Mesendoderm (in vitro differentiated cells): Measurements from ENCODE around the gene PTH1R.

Experiments
- DNase-seq: peaks from one replicate; pipeline ENCODE4 v3.0.0; 2013
- H2AK5ac ChIP-seq: 2 replicates; pipeline ENCODE4 v1.6.1; 2013; ENCODE audit warnings: low read length, inconsistent platforms
- H2BK120ac ChIP-seq: 2 replicates; pipeline ENCODE4 v1.6.1; 2013; ENCODE audit warnings: low read depth, mild to moderate bottlenecking, low read length, moderate library complexity, mixed read lengths
- H2BK15ac ChIP-seq: replicated peaks from 2 replicates; pipeline ENCODE4 v1.6.1; 2013; ENCODE audit warnings: low read depth, mild to moderate bottlenecking, moderate library complexity
- H2BK5ac ChIP-seq: 2 replicates; pipeline ENCODE4 v1.6.1; 2013; ENCODE audit warnings: low read length, inconsistent platforms
- H3K18ac ChIP-seq: 2 replicates; pipeline ENCODE4 v1.6.1; 2013; ENCODE audit warnings: mild to moderate bottlenecking, low read length, mixed read lengths
- H3K23ac ChIP-seq: one replicate; pipeline ENCODE4 v1.6.1; 2013; ENCODE audit warnings: low read length
- H3K27ac ChIP-seq: 2 replicates; pipeline ENCODE4 v1.5.1; 2013; ENCODE audit warnings: low read depth, mild to moderate bottlenecking, inconsistent platforms, low read length, moderate library complexity
- H3K27me3 ChIP-seq: 2 replicates; pipeline ENCODE4 v1.6.1; 2013; ENCODE audit warnings: low read length, control low read depth, mild to moderate bottlenecking, inconsistent platforms; ENCODE audit not compliant: insufficient read depth, poor library complexity
- H3K36me3 ChIP-seq: 2 replicates; pipeline ENCODE4 v1.6.1; 2013; ENCODE audit warnings: low read length, inconsistent platforms; ENCODE audit not compliant: control insufficient read depth, insufficient read depth
- H3K4ac ChIP-seq: one replicate; pipeline ENCODE4 v1.6.1; 2013; ENCODE audit warnings: low read depth, mild to moderate bottlenecking, low read length, moderate library complexity
- H3K4me1 ChIP-seq: 2 replicates; pipeline ENCODE4 v1.6.1; 2013; ENCODE audit warnings: low read depth, low read length, inconsistent platforms; ENCODE audit not compliant: control insufficient read depth
- H3K4me2 ChIP-seq: 2 replicates; pipeline ENCODE4 v1.6.1; 2013; ENCODE audit warnings: low read length
- H3K4me3 ChIP-seq: 2 replicates; pipeline ENCODE4 v1.5.1; 2013; ENCODE audit warnings: mild to moderate bottlenecking, low read length
- H3K56ac ChIP-seq: one replicate; pipeline ENCODE4 v1.6.1; 2013; ENCODE audit warnings: low read length
- H3K79me1 ChIP-seq: 2 replicates; pipeline ENCODE4 v1.6.1; 2013; ENCODE audit warnings: low read length, inconsistent platforms
- H3K79me2 ChIP-seq: 2 replicates; pipeline ENCODE4 v1.6.1; 2013; ENCODE audit warnings: mild to moderate bottlenecking, low read length; ENCODE audit not compliant: control insufficient read depth, insufficient read depth
- H3K9ac ChIP-seq: 2 replicates; pipeline ENCODE4 v1.6.1; 2013; ENCODE audit warnings: low read length, inconsistent platforms
- H4K5ac ChIP-seq: one replicate; pipeline ENCODE4 v1.6.1; 2013; ENCODE audit warnings: low read length
- H4K8ac ChIP-seq: one replicate; pipeline ENCODE4 v1.6.1; 2013; ENCODE audit warnings: low read depth, mild to moderate bottlenecking, control low read depth, low read length, moderate library complexity
- WGBS: extraction: QIAGEN DNeasy Blood & Tissue Kit; methylation state at CpG from one replicate; pipeline ENCODE4 v1.1.7; 2013; ENCODE audit warnings: low lambda C conversion rate, missing lambda C conversion rate; ENCODE audit not compliant: insufficient coverage; ENCODE audit errors: extremely low coverage; 5-methylcytosine and 5-hydroxymethylcytosine counted together

Gene PTH1R

DNA sequence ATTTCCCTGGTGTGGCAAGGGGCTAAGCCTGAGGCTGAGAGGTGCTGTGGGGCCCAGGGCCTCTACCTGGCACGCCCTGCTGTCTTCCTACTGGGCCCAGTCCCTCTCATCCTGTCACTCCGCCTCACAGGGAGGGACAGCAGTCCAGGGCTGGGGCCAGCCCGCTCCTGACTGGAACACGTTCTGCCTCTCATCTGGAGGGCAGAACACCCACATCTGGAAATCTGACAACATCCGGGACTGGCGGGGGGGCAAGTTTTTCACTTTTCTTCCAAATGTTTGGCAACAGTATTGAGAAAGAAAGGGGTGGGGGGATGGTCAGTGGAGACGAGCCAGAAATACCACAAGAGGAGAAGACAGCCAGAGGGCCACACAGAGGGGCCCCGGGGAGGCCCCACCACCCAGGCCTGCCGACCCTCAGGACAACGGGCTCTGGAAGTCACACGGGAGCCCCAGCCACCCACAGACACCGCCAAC, 12.5 kb upstream of the PTH1R start:
- no peaks in the 10 kb centered on the region for H3K4me1 ChIP-seq
- WGBS, result no CpG with 5 or more reads among the region's 12 CpGs
- no peak overlapping the region for H3K9ac ChIP-seq
- no peak overlapping the region for H3K56ac ChIP-seq
- H2AK5ac ChIP-seq, result no peak overlapping the region
- H3K4me3 ChIP-seq, result no peak overlapping the region
- no peak overlapping the region for H3K23ac ChIP-seq
- H4K8ac ChIP-seq, result no peak overlapping the region
- H4K5ac ChIP-seq, result no peak overlapping the region
- no peaks in the 10 kb centered on the region for H3K36me3 ChIP-seq
- no peaks in the 10 kb centered on the region for H3K27me3 ChIP-seq
- H2BK120ac ChIP-seq, result no peak overlapping the region
- H2BK15ac ChIP-seq, result no peak overlapping the region
- H3K79me1 ChIP-seq, result no peaks in the 10 kb centered on the region
- DNase-seq, result no peak
- no peak overlapping the region for H3K4ac ChIP-seq
- H2BK5ac ChIP-seq, result no peak overlapping the region
- H3K4me2 ChIP-seq, result no peak overlapping the region
- no peaks in the 10 kb centered on the region for H3K79me2 ChIP-seq
- H3K18ac ChIP-seq, result no peak overlapping the region
- H3K27ac ChIP-seq, result no peak overlapping the region

DNA sequence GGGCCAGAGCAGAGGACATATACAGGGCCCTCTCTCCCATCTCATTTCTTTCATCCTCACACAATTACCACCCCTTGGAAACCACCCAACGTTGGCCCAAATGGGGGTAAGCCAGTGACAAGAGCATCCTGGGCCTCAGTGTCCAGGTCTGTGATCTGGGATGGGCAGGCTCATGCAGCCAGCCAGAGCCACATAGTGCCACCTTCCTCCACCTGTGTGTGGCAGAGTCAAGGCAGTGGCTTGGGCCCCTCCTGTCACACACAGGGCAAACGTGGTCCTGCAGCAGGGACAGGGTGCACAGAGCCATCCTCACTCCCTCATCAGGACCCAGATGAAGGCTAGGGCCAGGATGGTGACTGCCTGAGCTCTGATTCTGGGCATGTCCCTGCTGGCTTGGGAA, 12.0 kb upstream of the PTH1R start:
- WGBS, result no CpG with 5 or more reads among the region's 2 CpGs
- Histone ChIP-seq H2AK5ac (no peak overlapping the region), H3K9ac (no peak overlapping the region), H3K23ac (no peak overlapping the region), H3K79me1 (no peaks in the 10 kb centered on the region), H3K27me3 (no peaks in the 10 kb centered on the region), H3K4me3 (no peak overlapping the region), H2BK5ac (no peak overlapping the region), H4K8ac (no peak overlapping the region), H2BK15ac (no peak overlapping the region), H4K5ac (no peak overlapping the region), H3K4ac (no peak overlapping the region), H3K18ac (no peak overlapping the region), H3K56ac (peak overlapping the region; percentile 15), H3K4me1 (no peaks in the 10 kb centered on the region), H3K79me2 (no peaks in the 10 kb centered on the region), H3K27ac (no peak overlapping the region), H3K4me2 (no peak overlapping the region), H2BK120ac (no peak overlapping the region), H3K36me3 (no peaks in the 10 kb centered on the region)
- DNase-seq, result no peak

DNA sequence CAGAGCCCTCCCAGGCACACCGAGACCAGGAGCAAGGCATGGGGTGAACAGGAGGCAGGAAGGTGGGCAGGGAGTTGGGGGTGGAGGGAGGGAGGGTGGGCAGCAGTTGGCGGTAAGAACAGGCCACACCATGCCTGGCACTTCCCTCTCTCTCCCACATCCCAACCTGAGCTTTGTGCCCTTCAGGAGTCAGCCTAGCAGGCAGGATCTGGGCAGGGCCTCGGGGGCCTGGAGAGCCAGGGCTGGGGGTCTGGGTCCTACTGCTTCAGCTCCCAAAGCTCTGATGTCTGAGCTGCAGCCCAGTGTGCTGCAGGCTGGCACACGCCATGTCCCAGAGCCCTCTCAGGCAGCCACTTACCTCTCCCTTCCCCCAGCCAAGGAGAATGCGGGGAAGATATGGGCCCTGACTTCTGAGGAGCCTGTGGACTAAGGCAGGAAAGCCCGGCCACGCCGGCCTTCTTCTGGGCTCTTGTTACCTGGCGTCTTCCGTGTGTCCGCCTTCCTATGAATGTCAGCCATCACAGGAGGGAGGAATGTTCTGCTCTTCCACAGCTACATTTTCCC, 11.4 kb upstream of the PTH1R start:
- Histone ChIP-seq H4K5ac (no peak overlapping the region), H3K79me1 (no peaks in the 10 kb centered on the region), H3K4ac (no peak overlapping the region), H3K27ac (no peak overlapping the region), H3K4me3 (no peak overlapping the region), H3K4me2 (no peak overlapping the region), H3K23ac (no peak overlapping the region), H2BK5ac (no peak overlapping the region), H4K8ac (no peak overlapping the region), H3K27me3 (no peaks in the 10 kb centered on the region), H3K56ac (no peak overlapping the region), H3K18ac (no peak overlapping the region), H2BK120ac (no peak overlapping the region), H3K9ac (no peak overlapping the region), H2AK5ac (no peak overlapping the region), H3K36me3 (no peaks in the 10 kb centered on the region), H3K4me1 (no peaks in the 10 kb centered on the region), H3K79me2 (no peaks in the 10 kb centered on the region), H2BK15ac (no peak overlapping the region)
- DNase-seq, result no peak
- no CpG with 5 or more reads among the region's 11 CpGs for WGBS

DNA sequence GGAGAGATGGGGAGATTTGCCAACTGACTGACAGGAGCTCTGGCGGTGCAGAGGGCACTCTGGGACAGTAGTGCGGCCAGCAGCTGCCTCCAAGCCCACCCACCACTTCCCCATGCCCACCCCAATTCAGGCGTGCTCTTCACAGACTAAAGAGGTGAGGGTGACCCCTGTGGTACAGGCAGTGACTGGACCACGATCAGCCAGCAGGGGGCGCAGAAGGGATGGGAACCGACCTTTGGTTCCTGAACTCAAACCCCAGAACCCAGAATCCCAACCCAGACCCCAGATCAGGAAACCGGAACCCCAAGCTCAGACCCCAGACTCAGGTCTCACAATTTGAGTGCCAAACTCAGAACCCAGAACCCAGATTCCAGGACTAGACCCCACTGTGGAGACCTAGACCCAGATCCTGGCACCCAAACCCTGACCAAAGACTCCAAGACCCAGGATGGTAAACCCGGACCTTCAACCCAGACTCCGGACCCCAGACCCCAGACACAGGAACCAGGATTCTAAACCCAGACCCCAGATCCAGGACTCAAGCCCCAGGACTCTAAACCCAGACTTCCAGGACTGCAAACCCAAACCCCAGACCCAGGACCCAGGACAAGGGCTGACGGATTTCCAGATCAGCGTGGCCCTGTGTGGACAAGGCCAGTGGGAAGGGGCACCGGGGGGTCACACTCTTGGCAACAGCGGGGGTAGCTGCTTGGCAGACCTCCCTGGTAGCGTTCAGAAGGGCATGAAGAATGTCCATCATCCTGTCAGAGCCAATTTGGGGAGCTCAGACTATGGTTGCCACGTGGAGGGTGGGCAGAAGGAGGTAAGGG, 10.6 kb upstream of the PTH1R start:
- Histone ChIP-seq H3K4me2 (no peak overlapping the region), H2BK5ac (no peak overlapping the region), H3K27ac (no peak overlapping the region), H2AK5ac (no peak overlapping the region), H3K4ac (no peak overlapping the region), H4K5ac (no peak overlapping the region), H2BK15ac (no peak overlapping the region), H3K4me3 (no peak overlapping the region), H3K36me3 (no peaks in the 10 kb centered on the region), H3K27me3 (no peaks in the 10 kb centered on the region), H3K79me2 (no peaks in the 10 kb centered on the region), H4K8ac (no peak overlapping the region), H2BK120ac (no peak overlapping the region), H3K4me1 (no peaks in the 10 kb centered on the region), H3K9ac (no peak overlapping the region), H3K56ac (no peak overlapping the region), H3K18ac (no peak overlapping the region), H3K23ac (no peak overlapping the region), H3K79me1 (no peaks in the 10 kb centered on the region)
- DNase-seq, result peak; percentile 50
- WGBS, result no CpG with 5 or more reads among the region's 15 CpGs

DNA sequence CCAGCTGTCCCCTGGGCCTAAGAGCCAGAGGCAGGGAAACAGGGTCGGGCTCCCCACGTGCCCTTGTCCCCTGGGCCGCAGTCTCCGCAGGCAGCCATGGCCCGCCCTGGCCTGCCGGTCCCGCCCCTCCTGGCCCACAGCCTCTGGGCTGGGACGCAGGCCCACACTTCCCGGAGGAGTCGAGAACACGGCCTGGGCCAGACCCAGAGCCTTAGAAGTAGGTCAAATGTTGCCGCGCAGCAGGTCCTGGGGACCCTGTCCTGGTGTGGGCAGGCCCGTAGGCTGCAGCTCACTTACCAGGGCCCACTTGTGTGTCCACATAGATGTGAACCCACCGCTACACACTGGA, 10.0 kb upstream of the PTH1R start:
- H3K79me1 ChIP-seq, result no peaks in the 10 kb centered on the region
- no peak overlapping the region for H2BK15ac ChIP-seq
- no peak overlapping the region for H2AK5ac ChIP-seq
- H3K36me3 ChIP-seq, result no peaks in the 10 kb centered on the region
- H3K4me3 ChIP-seq, result no peak overlapping the region
- H3K79me2 ChIP-seq, result no peaks in the 10 kb centered on the region
- no peak overlapping the region for H3K27ac ChIP-seq
- no peaks in the 10 kb centered on the region for H3K4me1 ChIP-seq
- no peak overlapping the region for H2BK120ac ChIP-seq
- H3K9ac ChIP-seq, result no peak overlapping the region
- no peak overlapping the region for H4K5ac ChIP-seq
- H3K18ac ChIP-seq, result no peak overlapping the region
- no peak overlapping the region for H2BK5ac ChIP-seq
- no peak overlapping the region for H3K56ac ChIP-seq
- H3K4me2 ChIP-seq, result no peak overlapping the region
- H3K4ac ChIP-seq, result no peak overlapping the region
- no CpG with 5 or more reads among the region's 15 CpGs for WGBS
- no peak overlapping the region for H3K23ac ChIP-seq
- no peak overlapping the region for H4K8ac ChIP-seq
- no peaks in the 10 kb centered on the region for H3K27me3 ChIP-seq
- DNase-seq, result no peak
